Measurements from ENCODE around the gene MACROD1. TPM values are rescaled to one million over a fixed set of nuclear protein-coding genes. Genes with fewer than 3 reads are reported as not detected.

Gene MACROD1
- total and polyA plus RNA-seq, 9 of the 15 experiments (the other 6 are each of a cell fraction or from before 2014, with no cell fraction given) = 1.1 to 60.0 (median 26.4) TPM

DNA sequence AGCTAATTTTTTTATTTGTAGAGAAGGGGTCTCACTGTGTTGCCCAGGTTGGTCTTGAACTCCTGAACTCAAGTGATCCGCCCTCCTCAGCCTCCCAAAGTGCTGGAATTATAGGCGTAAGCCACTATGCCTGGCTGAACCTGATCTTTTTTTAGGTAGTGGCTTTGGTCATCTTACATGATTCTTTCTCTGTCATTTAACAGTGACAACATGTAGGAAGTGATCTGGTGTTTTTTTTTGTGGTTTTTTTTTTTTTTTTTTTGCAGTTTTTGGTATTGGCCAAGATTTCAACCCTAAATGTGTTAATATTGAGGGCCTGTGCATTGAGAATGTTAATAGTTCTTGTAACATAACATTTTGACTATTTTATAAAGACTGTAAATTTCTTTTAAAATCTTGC is 32.6 kb upstream of the MACROD1 start:
- Histone ChIP-seq H3K36me3 (ENCODE audit: control insufficient read depth, insufficient read depth, low read length) (peaks cover 94% of the 10 kb centered on the region), H3K4me2 (ENCODE audit: insufficient read depth, low read length) (no peak overlapping the region), H3K9me3 (replicated peaks; ENCODE audit: control insufficient read depth, insufficient read depth, low read depth, low read length) (no peaks in the 10 kb centered on the region), H3K27me3 (ENCODE audit: control insufficient read depth in 2 of 2, insufficient read depth in 2 of 2, low read length in 2 of 2) (no peaks in the 10 kb centered on the region), H3K9me1 (ENCODE audit: control insufficient read depth, insufficient read depth, low read length) (no peaks in the 10 kb centered on the region), H3K4me1 (replicated peaks in 1 of 2; ENCODE audit: control insufficient read depth in 2 of 2, insufficient read depth in 2 of 2, low read length in 2 of 2) (peaks cover under 1 to 4% of the 10 kb centered on the region in 2 experiments; a peak in 2 of 5 replicates), H2AFZ (ENCODE audit: low read depth, low read length) (no peak overlapping the region), H4K20me1 (replicated peaks; ENCODE audit: control insufficient read depth, insufficient read depth, low read length) (no peaks in the 10 kb centered on the region), H3K27ac (ENCODE audit: extremely low read depth, low read depth, low read length) (no peak overlapping the region), H3K4me3 (no peak overlapping the region), H3K79me2 (ENCODE audit: control insufficient read depth, insufficient read depth, low read length) (peaks cover 15% of the 10 kb centered on the region), H3K9ac (ENCODE audit: insufficient read depth in 1 of 2, low read depth in 2 of 2, low read length in 2 of 2) (no peak overlapping the region)
- BruUV-seq (replicated peaks) = no TSS peak
- ChIA-PET CTCF (ENCODE audit: low intra/inter-chr PET ratio) (no interaction called here), POLR2A (interaction anchor here (1.5 kb wide), 1 partner anchor 8 kb away, joined by 4 read pairs; the partner anchor contains the start of gene FERMT3)
- FAIRE-seq = no peak
- in situ Hi-C loops (cut with MboI) = no loop called here
- 90% methylated on average over 2 of the region's 2 CpGs for WGBS (ENCODE audit: insufficient coverage, low coverage, missing lambda C conversion rate)
- intact Hi-C loops (cut with micrococcal nuclease) = no loop called here
- no peak for ATAC-seq
- no peak for DNase-seq (ENCODE audit: extremely low read depth in 1 of 4, low spot score in 3 of 4)
- TF ChIP-seq ZNF121 (CRISPR knock-in tag; conservative IDR thresholded peaks at IDR 0.05) = 0 out of 2 replicates have a peak, but pooled peaks have one; percentile 30
- no peak for TF ChIP-seq MECOM (CRISPR knock-in tag; IDR thresholded peaks at IDR 0.05)

DNA sequence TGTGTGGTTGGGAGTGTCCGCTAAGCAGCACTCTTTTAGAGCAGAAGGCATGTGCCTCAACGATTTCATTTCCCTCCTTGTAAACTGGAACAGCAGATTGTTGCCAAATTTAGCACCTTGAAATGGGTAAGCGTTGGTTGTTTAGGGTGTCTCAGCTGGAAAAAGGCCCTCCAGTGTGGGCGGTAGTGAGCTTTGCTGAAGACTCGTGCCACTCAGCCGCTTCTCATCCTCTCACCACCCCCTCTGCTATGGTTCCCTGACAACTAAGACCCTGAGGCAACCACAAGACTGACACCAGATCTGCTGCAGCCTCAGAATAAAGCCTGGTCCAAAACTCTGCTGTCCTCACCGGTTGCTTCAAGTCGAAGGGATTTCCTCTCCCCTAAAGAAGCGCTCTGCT is 30.7 kb upstream of the MACROD1 start:
- H3K27me3 ChIP-seq (ENCODE audit: control insufficient read depth in 2 of 2, insufficient read depth in 2 of 2, low read length in 2 of 2) = no peaks in the 10 kb centered on the region
- no peak overlapping the region for H3K4me3 ChIP-seq
- no peak for ATAC-seq
- H3K36me3 ChIP-seq (ENCODE audit: control insufficient read depth, insufficient read depth, low read length) = peaks cover 93% of the 10 kb centered on the region
- H3K9ac ChIP-seq (ENCODE audit: insufficient read depth in 1 of 2, low read depth in 2 of 2, low read length in 2 of 2) = peak overlapping the region in 1 of 2 experiments; percentile 7; a peak in 1 of 4 replicates
- H3K9me1 ChIP-seq (ENCODE audit: control insufficient read depth, insufficient read depth, low read length) = no peaks in the 10 kb centered on the region
- in situ Hi-C loops (cut with MboI) = no loop called here
- no peaks in the 10 kb centered on the region for H3K9me3 ChIP-seq (replicated peaks; ENCODE audit: control insufficient read depth, insufficient read depth, low read depth, low read length)
- DNase-seq (ENCODE audit: extremely low read depth in 1 of 4, low spot score in 3 of 4) = no peak
- H4K20me1 ChIP-seq (replicated peaks; ENCODE audit: control insufficient read depth, insufficient read depth, low read length) = peaks cover 3% of the 10 kb centered on the region; the same call in 1 of the 2 replicates
- intact Hi-C loops (cut with micrococcal nuclease) = no loop called here
- BruUV-seq (replicated peaks) = no TSS peak
- no peak overlapping the region for H3K27ac ChIP-seq (ENCODE audit: extremely low read depth, low read depth, low read length)
- no peak overlapping the region for H3K4me2 ChIP-seq (ENCODE audit: insufficient read depth, low read length)
- H3K4me1 ChIP-seq (replicated peaks in 1 of 2; ENCODE audit: control insufficient read depth in 2 of 2, insufficient read depth in 2 of 2, low read length in 2 of 2) = 0 out of 5 replicates have a peak, but pooled peaks cover 0 to 3% of the 10 kb centered on the region in 2 experiments
- H2AFZ ChIP-seq (ENCODE audit: low read depth, low read length) = no peak overlapping the region
- POLR2A ChIA-PET = interaction anchor here (0.6 to 2.5 kb wide), 6 partner anchors 9 to 66 kb away, joined by 3 to 13 read pairs (median 5); partner anchors contain the start of genes FERMT3 and STIP1
- CTCF ChIA-PET (ENCODE audit: low intra/inter-chr PET ratio) = no interaction called here
- TF ChIP-seq PRPF4 (IDR thresholded peaks at IDR 0.05; ENCODE audit: insufficient read depth, low read depth, low read length, poor library complexity, severe bottlenecking) = no peak
- peaks cover 15% of the 10 kb centered on the region for H3K79me2 ChIP-seq (ENCODE audit: control insufficient read depth, insufficient read depth, low read length)
- no peak for FAIRE-seq
- WGBS (ENCODE audit: insufficient coverage, low coverage, missing lambda C conversion rate) = 94% methylated on average over 9 of the region's 9 CpGs
